ENCODE measurements around the gene TEP1. TPM values are rescaled to one million over a fixed set of nuclear protein-coding genes. Genes with fewer than 3 reads are reported as not detected.

The TEP1 gene
- total RNA-seq, 1 donor from 2014 or later, result 22.8 TPM

GRCh38 chr14:20382526-20382925 lies 30.8 kb downstream of the TEP1 start:
- Mint-ChIP-seq H3K36me3 (ENCODE audit: low read depth) (peaks cover 58% of the 10 kb centered on the region), H3K4me3 (ENCODE audit: unreplicated experiment) (no peak overlapping the region)

DNA sequence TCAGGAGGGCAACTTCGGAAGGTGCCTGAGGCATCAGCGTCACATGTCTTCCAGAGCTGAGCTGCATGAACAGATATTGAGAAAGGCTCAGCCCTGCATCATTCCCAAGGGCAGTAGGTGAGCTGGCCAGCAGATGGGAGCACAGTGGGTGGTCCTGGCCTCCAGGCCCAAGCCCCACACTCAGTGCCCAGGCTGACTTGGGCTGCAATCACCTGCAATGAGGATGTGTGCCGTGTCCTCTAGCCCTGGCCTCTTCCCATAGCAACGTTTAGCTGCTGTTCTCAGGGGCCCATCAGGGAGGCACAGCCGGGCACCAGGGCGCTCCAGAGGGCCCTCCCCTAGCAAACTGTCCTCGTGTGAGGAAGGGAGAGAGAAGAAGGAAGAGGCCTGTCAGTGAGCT lies 32.0 kb downstream of the TEP1 start:
- Mint-ChIP-seq H3K9me3 (ENCODE audit: low read depth) (no peaks in the 10 kb centered on the region), H3K27me3 (ENCODE audit: low read depth) (no peaks in the 10 kb centered on the region), H3K27ac (ENCODE audit: unreplicated experiment) (no peak overlapping the region), H3K36me3 (ENCODE audit: low read depth) (peaks cover 60% of the 10 kb centered on the region), H3K4me3 (ENCODE audit: unreplicated experiment) (no peak overlapping the region), H3K4me1 (ENCODE audit: low read depth) (no peaks in the 10 kb centered on the region)
- DNase-seq (ENCODE audit: low spot score), result no peak
- TF ChIP-seq, protein P1, sequence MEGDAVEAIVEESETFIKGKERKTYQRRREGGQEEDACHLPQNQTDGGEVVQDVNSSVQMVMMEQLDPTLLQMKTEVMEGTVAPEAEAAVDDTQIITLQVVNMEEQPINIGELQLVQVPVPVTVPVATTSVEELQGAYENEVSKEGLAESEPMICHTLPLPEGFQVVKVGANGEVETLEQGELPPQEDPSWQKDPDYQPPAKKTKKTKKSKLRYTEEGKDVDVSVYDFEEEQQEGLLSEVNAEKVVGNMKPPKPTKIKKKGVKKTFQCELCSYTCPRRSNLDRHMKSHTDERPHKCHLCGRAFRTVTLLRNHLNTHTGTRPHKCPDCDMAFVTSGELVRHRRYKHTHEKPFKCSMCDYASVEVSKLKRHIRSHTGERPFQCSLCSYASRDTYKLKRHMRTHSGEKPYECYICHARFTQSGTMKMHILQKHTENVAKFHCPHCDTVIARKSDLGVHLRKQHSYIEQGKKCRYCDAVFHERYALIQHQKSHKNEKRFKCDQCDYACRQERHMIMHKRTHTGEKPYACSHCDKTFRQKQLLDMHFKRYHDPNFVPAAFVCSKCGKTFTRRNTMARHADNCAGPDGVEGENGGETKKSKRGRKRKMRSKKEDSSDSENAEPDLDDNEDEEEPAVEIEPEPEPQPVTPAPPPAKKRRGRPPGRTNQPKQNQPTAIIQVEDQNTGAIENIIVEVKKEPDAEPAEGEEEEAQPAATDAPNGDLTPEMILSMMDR (IDR thresholded peaks at IDR 0.05), result no peak

More at GRCh38 chr14:20382526-20382925, 30.8 kb downstream of the TEP1 start:
- TF ChIP-seq, protein P1 (IDR thresholded peaks at IDR 0.05), result no peak
- Mint-ChIP-seq H3K9me3 (ENCODE audit: low read depth) (no peaks in the 10 kb centered on the region), H3K27me3 (ENCODE audit: low read depth) (no peaks in the 10 kb centered on the region), H3K4me1 (ENCODE audit: low read depth) (no peaks in the 10 kb centered on the region), H3K27ac (ENCODE audit: unreplicated experiment) (no peak overlapping the region)
- DNase-seq (ENCODE audit: low spot score), result no peak

- peaks cover 56% of the 10 kb centered on the region for H3K36me3 Mint-ChIP-seq (ENCODE audit: low read depth)
These were observed 32.6 kb downstream of the TEP1 start for GRCh38 chr14:20380681-20381080.

GRCh38 chr14:20379743-20380142 lies 33.6 kb downstream of the TEP1 start:
- TF ChIP-seq, protein P1 (IDR thresholded peaks at IDR 0.05), result no peak
- Mint-ChIP-seq H3K9me3 (ENCODE audit: low read depth) (no peaks in the 10 kb centered on the region), H3K27me3 (ENCODE audit: low read depth) (no peaks in the 10 kb centered on the region), H3K4me1 (ENCODE audit: low read depth) (no peaks in the 10 kb centered on the region), H3K4me3 (ENCODE audit: unreplicated experiment) (no peak overlapping the region), H3K27ac (ENCODE audit: unreplicated experiment) (no peak overlapping the region), H3K36me3 (ENCODE audit: low read depth) (peaks cover 57% of the 10 kb centered on the region)
- DNase-seq (ENCODE audit: low spot score), result no peak

More at GRCh38 chr14:20380681-20381080, 32.6 kb downstream of the TEP1 start:
- Mint-ChIP-seq H3K9me3 (ENCODE audit: low read depth) (no peaks in the 10 kb centered on the region), H3K27ac (ENCODE audit: unreplicated experiment) (no peak overlapping the region), H3K4me3 (ENCODE audit: unreplicated experiment) (no peak overlapping the region), H3K4me1 (ENCODE audit: low read depth) (no peaks in the 10 kb centered on the region), H3K27me3 (ENCODE audit: low read depth) (no peaks in the 10 kb centered on the region)
- TF ChIP-seq, protein P1 (IDR thresholded peaks at IDR 0.05), result no peak
- no peak for DNase-seq (ENCODE audit: low spot score)

DNA sequence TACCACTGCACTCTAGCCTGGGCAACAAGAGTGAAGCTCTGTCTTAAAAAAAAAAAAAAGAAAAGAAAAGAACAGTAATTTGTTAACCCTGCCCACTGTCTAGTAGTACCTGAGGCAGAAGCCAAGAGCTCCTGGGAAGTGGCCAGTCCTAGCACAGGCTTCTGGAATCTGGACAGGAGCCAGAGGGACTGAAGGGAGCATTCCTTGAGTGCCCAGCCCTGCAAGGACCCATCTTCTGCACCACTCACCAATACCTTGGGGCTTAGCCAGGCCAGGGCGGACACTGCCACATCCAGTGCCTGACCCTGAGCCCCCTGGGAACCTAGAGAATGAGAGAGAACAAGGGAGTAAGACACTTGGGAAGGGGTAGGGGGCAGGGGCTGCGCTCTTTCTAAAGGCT lies 36.1 kb downstream of the TEP1 start:
- TF ChIP-seq, protein P1 (IDR thresholded peaks at IDR 0.05), result no peak
- Mint-ChIP-seq H3K9me3 (ENCODE audit: low read depth) (no peaks in the 10 kb centered on the region), H3K27ac (ENCODE audit: unreplicated experiment) (no peak overlapping the region), H3K27me3 (ENCODE audit: low read depth) (no peaks in the 10 kb centered on the region), H3K36me3 (ENCODE audit: low read depth) (peaks cover 61% of the 10 kb centered on the region), H3K4me3 (ENCODE audit: unreplicated experiment) (no peak overlapping the region), H3K4me1 (ENCODE audit: low read depth) (no peaks in the 10 kb centered on the region)
- DNase-seq (ENCODE audit: low spot score), result no peak

All from chondrocyte (in vitro differentiated cells).